AG04449 (cell line): ENCODE results near the gene OR1J4.
"Not testable (repeated sequence)": the region's sequence is repeated elsewhere in the genome, so short reads cannot be mapped to it uniquely, and the experiment has no call there.

Source experiments
- CTCF ChIA-PET: fragments of 350-600 bp; formaldehyde crosslinking; extraction: SDS; loops from one replicate; lab custom pipeline; 2021; ENCODE audit warnings: antibody characterized with exemption; lab: Yijun Ruan, JAX
- POLR2A ChIA-PET: fragments of 400-600, 350-600 bp; formaldehyde crosslinking; extraction: SDS; loops from one replicate; lab custom pipeline; 2020; ENCODE audit warnings: antibody characterized with exemption, inconsistent platforms; lab: Yijun Ruan, JAX
- DNase-seq: peaks from one replicate; pipeline ENCODE4 v3.0.0-alpha.2; 2010; ENCODE audit warnings: low read depth, low spot score
- H3K4me3 ChIP-seq: 2 replicates; pipeline ENCODE4 v1.5.1; 2011; ENCODE audit warnings: low read depth, mild to moderate bottlenecking, control low read depth, low read length
- CTCF ChIP-seq: IDR thresholded peaks from one replicate; pipeline ENCODE4 v1.5.1; 2011; ENCODE audit warnings: mild to moderate bottlenecking, moderate library complexity, low read length, control low read depth, inconsistent platforms; ENCODE audit not compliant: insufficient read depth; ENCODE audit errors: missing control alignments

The OR1J4 gene

GRCh38 chr9:122527193-122527592 is 8.3 kb downstream of the OR1J4 start, which contains the start of gene OR1N1:
TSS of gene OR1N1 (minus strand) at chr9:122527293. CDS start at chr9:122527293, 0 bp downstream.
- no peak for DNase-seq
- no peak within 1 kb of the TSS for H3K4me3 ChIP-seq
- no peak for TF ChIP-seq CTCF
- ChIA-PET CTCF (no interaction called here), POLR2A (no interaction called here)

DNA sequence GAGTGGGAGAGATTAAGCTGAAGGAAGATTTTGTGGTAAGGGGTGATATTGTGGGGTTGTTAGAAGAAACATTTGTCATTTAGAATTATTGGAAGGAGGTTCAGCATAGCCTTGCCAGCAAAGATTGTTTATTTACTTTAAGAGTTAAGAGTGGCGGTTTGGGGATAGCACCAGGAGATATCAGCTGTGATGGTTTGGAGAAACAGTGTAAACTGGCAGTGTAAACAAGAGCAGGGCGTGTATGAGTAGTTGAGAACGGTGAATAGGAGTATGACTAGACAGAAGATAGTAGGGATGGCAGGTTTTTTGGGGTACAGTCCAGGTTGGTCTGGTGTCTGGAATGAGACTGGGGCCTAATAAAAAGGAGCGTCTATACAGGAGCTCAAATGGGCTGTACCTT is 12.2 kb downstream of the OR1J4 start:
- CTCF ChIA-PET, DNase-seq, POLR2A ChIA-PET, H3K4me3 ChIP-seq: not testable (repeated sequence)

GRCh38 chr9:122536134-122536533 is 17.2 kb downstream of the OR1J4 start:
- CTCF ChIA-PET = no interaction called here
- H3K4me3 ChIP-seq = no peak overlapping the region
- TF ChIP-seq CTCF = no peak
- POLR2A ChIA-PET = no interaction called here
- DNase-seq = no peak

DNA sequence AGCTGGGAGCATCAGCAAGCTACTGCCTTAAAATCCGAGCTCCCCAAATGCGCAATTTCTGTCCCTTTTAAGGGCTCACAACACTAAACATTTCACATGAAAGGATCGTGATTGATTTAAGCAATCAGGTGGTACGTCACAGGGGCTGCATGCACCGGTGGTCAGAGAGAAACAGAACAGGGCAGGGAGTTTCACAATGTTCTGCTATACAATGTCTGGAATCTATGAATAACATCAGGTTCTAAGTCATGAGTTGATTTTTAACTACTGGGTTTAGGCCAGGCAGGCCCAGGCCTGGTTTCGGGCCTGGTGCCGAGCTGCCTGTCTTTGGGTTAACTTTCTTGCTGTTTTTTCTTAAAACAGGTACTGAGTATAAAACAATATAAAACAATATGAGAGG is 18.1 kb downstream of the OR1J4 start:
- H3K4me3 ChIP-seq = not testable (repeated sequence)

GRCh38 chr9:122538757-122539156 is 19.8 kb downstream of the OR1J4 start:
- ChIA-PET POLR2A (no interaction called here), CTCF (no interaction called here)
- no peak overlapping the region for H3K4me3 ChIP-seq
- no peak for TF ChIP-seq CTCF
- DNase-seq = no peak

More for the DNA sequence above, 18.1 kb downstream of the OR1J4 start:
- POLR2A ChIA-PET, CTCF ChIA-PET, DNase-seq: not testable (repeated sequence)

DNA sequence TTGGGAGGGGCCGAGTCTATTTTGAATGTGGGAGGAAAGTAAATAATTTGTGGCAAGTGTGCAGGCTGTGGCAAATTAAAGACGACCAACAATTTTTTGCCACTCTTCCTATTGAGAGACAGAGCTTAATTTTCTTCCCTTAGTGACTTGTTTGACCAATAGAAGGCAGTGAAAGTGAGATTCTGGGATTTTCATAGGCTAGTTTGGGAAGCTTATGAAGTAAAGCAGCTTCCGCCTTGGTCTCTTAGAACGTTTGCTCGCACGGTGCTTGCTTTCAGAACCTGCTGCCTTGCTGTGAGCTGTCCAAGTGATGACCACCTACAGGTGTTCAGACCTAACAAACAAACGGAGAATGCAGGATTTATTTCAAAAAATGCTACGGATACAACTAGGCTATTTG is 27.3 kb downstream of the OR1J4 start:
- no peak for TF ChIP-seq CTCF
- ChIA-PET POLR2A (no interaction called here), CTCF (no interaction called here)
- no peak overlapping the region for H3K4me3 ChIP-seq
- DNase-seq = no peak

DNA sequence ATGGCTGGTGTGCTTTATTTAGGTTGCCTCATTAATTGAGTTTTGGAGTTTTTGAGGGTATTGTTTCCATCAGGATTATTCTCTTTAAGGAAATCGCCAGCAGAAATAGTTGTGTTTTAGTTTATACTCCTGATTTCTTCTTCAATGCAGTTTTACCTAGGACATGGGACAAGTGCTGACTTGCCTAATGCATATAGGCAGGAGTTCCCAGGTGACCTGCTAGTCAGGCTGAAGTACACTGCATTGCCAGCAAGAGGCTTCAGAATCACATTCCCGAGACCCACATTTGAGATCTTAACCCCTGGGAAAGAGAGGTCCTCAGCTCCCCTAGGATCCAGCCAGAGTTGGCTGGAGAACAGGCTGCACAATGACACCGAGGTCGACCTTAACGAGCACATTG is 32.4 kb downstream of the OR1J4 start:
- CTCF ChIA-PET = no interaction called here
- no peak for DNase-seq
- POLR2A ChIA-PET = no interaction called here
- no peak overlapping the region for H3K4me3 ChIP-seq
- TF ChIP-seq CTCF = no peak
